ENCODE measurements around the gene MAL. TPM values are rescaled to one million over a fixed set of nuclear protein-coding genes. Genes with fewer than 3 reads are reported as not detected.

The MAL gene
- total RNA-seq, 6 donors from 2014 or later: 3.7 to 13.0 (median 5.0) TPM; not detected in 1

DNA sequence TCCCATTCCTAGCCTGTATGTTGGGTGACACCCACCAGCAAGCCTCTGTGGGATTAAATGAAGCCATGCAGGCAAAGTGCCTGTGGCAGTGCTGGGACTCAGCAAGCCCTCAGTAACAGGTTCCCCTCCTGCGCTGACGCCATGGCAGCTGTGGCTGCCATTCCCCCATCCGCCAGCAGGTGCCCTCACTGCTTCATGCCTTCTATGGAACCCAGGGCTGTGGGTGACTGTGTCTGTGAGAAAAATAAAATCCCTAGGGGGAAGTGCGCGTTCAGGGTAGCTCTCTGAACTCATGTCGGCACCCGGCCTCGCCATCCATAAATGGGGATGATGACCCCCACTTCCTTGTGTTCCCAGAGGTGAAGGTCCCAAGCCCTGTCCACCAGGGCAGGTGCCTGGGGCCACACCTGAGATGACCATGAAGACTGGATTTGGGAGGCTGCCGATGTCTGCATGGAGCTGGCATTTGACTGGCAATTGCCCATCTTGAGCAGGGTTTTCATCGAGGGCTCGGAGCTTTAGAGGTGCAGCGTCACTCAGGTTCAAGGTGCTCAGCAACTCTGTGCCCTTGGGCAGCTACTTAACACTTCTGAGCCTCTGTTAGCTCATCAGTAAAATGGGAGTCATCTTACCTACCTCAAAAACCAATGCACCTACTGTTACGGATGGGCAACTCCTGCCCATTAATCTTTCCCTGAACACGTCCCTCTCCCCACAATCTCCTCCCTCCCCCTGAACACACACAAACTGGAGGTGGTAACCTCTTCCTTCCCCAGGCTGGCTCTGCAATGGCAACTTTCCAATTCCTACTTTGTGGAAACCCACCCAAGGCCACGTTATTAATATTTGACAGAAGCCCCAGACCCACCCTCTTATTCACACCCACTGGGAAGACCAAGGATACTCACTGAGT lies 2.9 kb upstream of the MAL start:
- ATAC-seq (ENCODE audit: low FRiP score in 2 of 2) (peak; percentile 76), DNase-seq (peak; percentile 70 to 91)
- H3K27me3 ChIP-seq: peaks cover 0 to 32% (median 13%) of the 10 kb centered on the region in 4 donors

DNA sequence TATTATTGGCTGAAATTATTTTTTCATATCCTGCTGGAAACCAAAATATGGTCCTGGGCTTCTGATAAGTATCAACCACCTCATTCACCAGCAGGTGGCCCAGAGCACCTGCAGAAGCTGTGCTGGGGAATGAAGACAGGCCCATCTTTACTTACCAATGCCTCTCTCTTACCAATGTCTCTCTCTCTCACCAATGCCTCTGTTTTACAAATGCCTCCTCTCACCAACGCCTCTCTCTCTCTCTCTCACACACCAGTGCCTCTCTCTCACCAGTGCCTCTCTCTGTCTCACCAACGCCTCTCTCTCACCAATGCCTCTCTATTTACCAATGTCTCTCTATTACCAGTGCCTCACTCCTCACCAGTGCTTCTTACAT lies 2.3 kb upstream of the MAL start:
- ATAC-seq (ENCODE audit: low FRiP score in 2 of 2) (no peak), DNase-seq (no peak)
- TF ChIP-seq POLR2AphosphoS5 (IDR thresholded peaks at IDR 0.05) (no peak), POLR2A (IDR thresholded peaks at IDR 0.05) (no peak)
- TF ChIP-seq, protein P1, sequence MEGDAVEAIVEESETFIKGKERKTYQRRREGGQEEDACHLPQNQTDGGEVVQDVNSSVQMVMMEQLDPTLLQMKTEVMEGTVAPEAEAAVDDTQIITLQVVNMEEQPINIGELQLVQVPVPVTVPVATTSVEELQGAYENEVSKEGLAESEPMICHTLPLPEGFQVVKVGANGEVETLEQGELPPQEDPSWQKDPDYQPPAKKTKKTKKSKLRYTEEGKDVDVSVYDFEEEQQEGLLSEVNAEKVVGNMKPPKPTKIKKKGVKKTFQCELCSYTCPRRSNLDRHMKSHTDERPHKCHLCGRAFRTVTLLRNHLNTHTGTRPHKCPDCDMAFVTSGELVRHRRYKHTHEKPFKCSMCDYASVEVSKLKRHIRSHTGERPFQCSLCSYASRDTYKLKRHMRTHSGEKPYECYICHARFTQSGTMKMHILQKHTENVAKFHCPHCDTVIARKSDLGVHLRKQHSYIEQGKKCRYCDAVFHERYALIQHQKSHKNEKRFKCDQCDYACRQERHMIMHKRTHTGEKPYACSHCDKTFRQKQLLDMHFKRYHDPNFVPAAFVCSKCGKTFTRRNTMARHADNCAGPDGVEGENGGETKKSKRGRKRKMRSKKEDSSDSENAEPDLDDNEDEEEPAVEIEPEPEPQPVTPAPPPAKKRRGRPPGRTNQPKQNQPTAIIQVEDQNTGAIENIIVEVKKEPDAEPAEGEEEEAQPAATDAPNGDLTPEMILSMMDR (IDR thresholded peaks at IDR 0.05): peak in 2 of 6 experiments; percentile 11 to 15
- Histone ChIP-seq H3K27me3 (peaks cover 0 to 32% (median 13%) of the 10 kb centered on the region in 4 donors), H3K9me3 (no peaks in the 10 kb centered on the region), H3K36me3 (no peaks in the 10 kb centered on the region), H3K4me3 (no peak overlapping the region), H3K27ac (no peak overlapping the region), H3K4me1 (peaks cover 6 to 33% (median 20%) of the 10 kb centered on the region in 4 donors)
- WGBS, 2 donors: 42 to 48% methylated on average over 2 of the region's 2 CpGs

More for the DNA sequence above, 2.9 kb upstream of the MAL start:
- Histone ChIP-seq H3K27ac (no peak overlapping the region), H3K4me3 (no peak overlapping the region), H3K36me3 (no peaks in the 10 kb centered on the region), H3K4me1 (peaks cover 6 to 33% (median 20%) of the 10 kb centered on the region in 4 donors), H3K9me3 (no peaks in the 10 kb centered on the region)
- WGBS, 2 donors: 21 to 33% methylated on average over 12 to 15 of the region's 15 CpGs
- TF ChIP-seq POLR2AphosphoS5 (IDR thresholded peaks at IDR 0.05) (no peak), EP300 (IDR thresholded peaks at IDR 0.05) (no peak), POLR2A (IDR thresholded peaks at IDR 0.05) (no peak)
- TF ChIP-seq, protein P1 (IDR thresholded peaks at IDR 0.05): peak; percentile 84 to 93 (median 88)

DNA sequence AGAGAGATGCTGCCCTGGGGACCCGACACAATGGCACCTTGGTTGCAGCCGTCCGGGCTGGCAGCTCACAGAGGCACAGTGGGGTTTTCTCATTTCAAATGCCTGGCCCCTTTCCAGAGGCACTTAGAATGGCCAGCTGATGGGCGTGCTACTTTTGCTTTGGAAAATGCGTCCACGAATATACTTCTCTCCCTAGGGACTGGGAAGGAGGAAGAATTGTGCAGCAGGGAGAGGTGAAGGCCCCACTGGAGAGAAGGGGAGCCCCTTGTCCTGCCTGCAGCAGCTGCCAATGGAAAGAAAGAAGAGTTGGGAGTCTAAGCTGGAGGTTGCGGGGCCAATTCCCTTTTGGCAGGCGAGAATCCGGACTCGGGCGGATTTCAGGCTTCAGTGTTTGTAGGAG lies 1.1 kb upstream of the MAL start:
- no peak for TF ChIP-seq EP300 (IDR thresholded peaks at IDR 0.05)
- Histone ChIP-seq H3K27ac (peak overlapping the region in 1 of 4 donors; percentile 87), H3K9me3 (no peaks in the 10 kb centered on the region), H3K4me1 (peaks cover 3 to 30% (median 19%) of the 10 kb centered on the region in 4 donors), H3K4me3 (peak overlapping the region in 1 of 4 donors; percentile 44), H3K36me3 (no peaks in the 10 kb centered on the region), H3K27me3 (peaks cover 0 to 32% (median 13%) of the 10 kb centered on the region in 4 donors)
- ATAC-seq (ENCODE audit: low FRiP score in 2 of 2): no peak
- DNase-seq: no peak
- WGBS, 2 donors: 44 to 60% methylated on average over 11 of the region's 11 CpGs

DNA sequence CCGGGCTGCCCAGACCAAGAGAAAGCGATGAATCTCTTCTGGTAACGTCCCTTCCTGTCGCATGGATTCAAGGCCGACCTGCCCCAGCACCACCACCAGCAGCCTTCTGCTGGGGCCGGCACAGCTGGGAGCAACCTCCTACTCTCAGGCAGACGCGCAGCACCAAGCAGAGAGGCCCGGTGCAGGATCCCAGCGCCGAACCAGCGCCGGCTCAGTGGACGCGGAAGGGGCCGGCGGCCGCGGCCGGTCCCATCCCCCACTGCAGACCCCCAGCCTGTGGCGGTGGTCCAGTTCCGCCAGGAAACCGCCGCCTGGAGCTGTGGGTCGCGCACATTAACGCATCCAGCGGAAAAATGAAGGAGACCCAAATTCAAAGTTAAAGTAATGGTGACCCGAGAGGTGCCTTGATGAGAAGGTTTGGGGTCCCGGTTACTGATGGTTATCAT lies 525 bp upstream of the MAL start:
- Histone ChIP-seq H3K9me3 (no peaks in the 10 kb centered on the region), H3K36me3 (no peaks in the 10 kb centered on the region), H3K4me3 (peak overlapping the region in 3 of 4 donors; percentile 38 to 49 (median 44)), H3K4me1 (peaks cover 3 to 25% (median 17%) of the 10 kb centered on the region in 4 donors), H3K27me3 (peaks cover 0 to 32% (median 13%) of the 10 kb centered on the region in 4 donors), H3K27ac (peak overlapping the region in 3 of 4 donors; percentile 75 to 87 (median 82))
- ATAC-seq (ENCODE audit: low FRiP score in 2 of 2) (no peak), DNase-seq (peak in 1 of 2 donors; percentile 84)
- TF ChIP-seq, protein P1 (IDR thresholded peaks at IDR 0.05): no peak
- TF ChIP-seq POLR2AphosphoS5 (IDR thresholded peaks at IDR 0.05): no peak
- no peak for TF ChIP-seq EP300 (IDR thresholded peaks at IDR 0.05)
- no peak for TF ChIP-seq POLR2A (IDR thresholded peaks at IDR 0.05)
- WGBS, 2 donors: 8 to 14% methylated on average over 11 to 30 of the region's 30 CpGs

Measured in upper lobe of left lung (tissue), 6 donors.